IMR-90 (cell line): ENCODE data around the gene CD99. TPM values are rescaled to one million over a fixed set of nuclear protein-coding genes. Genes with fewer than 3 reads are reported as not detected.

Experiments used
- ATAC-seq: fragments of 200-7000 bp; cut with Tn5 transposase; 2 replicates; pipeline ENCODE4 v1.9.1; 2020; ENCODE audit warnings: low read depth, mild to moderate bottlenecking, moderate library complexity
- BruUV-seq: library from RNA; stranded (reverse); fragments of 400-500 nt; replicated peaks from 2 replicates; lab custom pipeline; 2021; lab: Mats Ljungman, UMichigan
- CTCF ChIA-PET: fragments of 300-600 bp; formaldehyde crosslinking; extraction: SDS; loops from one replicate; lab custom pipeline; 2021; ENCODE audit warnings: antibody characterized with exemption; lab: Yijun Ruan, JAX
- POLR2A ChIA-PET: fragments of 300-600 bp; sonication (Branson Sonifier 250); formaldehyde crosslinking; loops from one replicate; lab custom pipeline; 2022; ENCODE audit warnings: antibody characterized with exemption; ENCODE audit not compliant: unreplicated experiment; lab: Charles Lee
- DNase-seq: peaks from one replicate; pipeline ENCODE4 v3.0.0; 2013
- H2AFZ ChIP-seq: replicated peaks from 2 replicates; pipeline ENCODE3; 2013; ENCODE audit warnings: low read length, mild to moderate bottlenecking; ENCODE audit not compliant: poor library complexity
- H2AK5ac ChIP-seq: 2 replicates; pipeline ENCODE4 v1.6.1; 2013; ENCODE audit warnings: low read depth, low read length, inconsistent platforms
- H2AK9ac ChIP-seq: replicated peaks from 2 replicates; pipeline ENCODE3; 2013; ENCODE audit warnings: mild to moderate bottlenecking, low read depth, low read length, moderate library complexity; ENCODE audit not compliant: poor library complexity
- H2BK120ac ChIP-seq: 2 replicates; pipeline ENCODE4 v1.6.1; 2013; ENCODE audit warnings: low read depth, low read length, inconsistent platforms
- H2BK15ac ChIP-seq: 3 replicates; pipeline ENCODE4 v1.6.1; 2013; ENCODE audit warnings: low read depth, low read length, inconsistent platforms
- H2BK20ac ChIP-seq: 2 replicates; pipeline ENCODE4 v1.6.1; 2013; ENCODE audit warnings: low read depth, mild to moderate bottlenecking, inconsistent platforms, low read length, moderate library complexity
- H2BK5ac ChIP-seq: 2 replicates; pipeline ENCODE4 v1.6.1; 2013; ENCODE audit warnings: mild to moderate bottlenecking, low read depth, low read length, inconsistent platforms; ENCODE audit not compliant: poor library complexity, severe bottlenecking
- H3K14ac ChIP-seq: replicated peaks from 2 replicates; pipeline ENCODE4 v1.6.1; 2013; ENCODE audit warnings: low read depth, low read length, inconsistent platforms
- H3K18ac ChIP-seq: 2 replicates; pipeline ENCODE4 v1.6.1; 2013; ENCODE audit warnings: low read depth, low read length, control low read depth
- H3K23ac ChIP-seq: 2 replicates; pipeline ENCODE4 v1.6.1; 2013; ENCODE audit warnings: low read depth, low read length, inconsistent platforms
- H3K27ac ChIP-seq: 2 replicates; pipeline ENCODE4 v1.5.1; 2013; ENCODE audit warnings: mild to moderate bottlenecking, control low read depth, low read length; ENCODE audit not compliant: insufficient read depth
- H3K27me3 ChIP-seq: 2 replicates; pipeline ENCODE4 v1.6.1; 2013; ENCODE audit warnings: low read length; ENCODE audit not compliant: control insufficient read depth, insufficient read depth
- H3K36me3 ChIP-seq: 2 replicates; pipeline ENCODE4 v1.6.1; 2013; ENCODE audit warnings: low read length, mixed read lengths; ENCODE audit not compliant: control insufficient read depth, insufficient read depth
- H3K4ac ChIP-seq: 2 replicates; pipeline ENCODE4 v1.6.1; 2013; ENCODE audit warnings: low read depth, low read length, inconsistent platforms
- H3K4me1 ChIP-seq: 2 replicates; pipeline ENCODE4 v1.6.1; 2013; ENCODE audit warnings: low read length, mixed read lengths; ENCODE audit not compliant: control insufficient read depth, insufficient read depth
- H3K4me2 ChIP-seq: 2 replicates; pipeline ENCODE4 v1.6.1; 2013; ENCODE audit warnings: low read depth, mild to moderate bottlenecking, control low read depth, low read length, moderate library complexity
- H3K4me3 ChIP-seq: 2 replicates; pipeline ENCODE4 v1.5.1; 2013; ENCODE audit warnings: low read depth, mild to moderate bottlenecking, control low read depth, low read length, moderate library complexity; ENCODE audit not compliant: insufficient read depth
- H3K56ac ChIP-seq: 2 replicates; pipeline ENCODE4 v1.6.1; 2013; ENCODE audit warnings: low read length, inconsistent platforms; ENCODE audit not compliant: insufficient read depth; ENCODE audit errors: extremely low read depth
- H3K79me1 ChIP-seq, 2 experiments: 2 replicates each; pipeline ENCODE4 v1.6.1; 2013; ENCODE audit warnings: low read length in 2 of 2, inconsistent platforms in 1 of 2, low read depth in 1 of 2
- H3K9ac ChIP-seq: 2 replicates; pipeline ENCODE4 v1.6.1; 2013; ENCODE audit warnings: low read depth, low read length, control low read depth
- H3K9me1 ChIP-seq: 2 replicates; pipeline ENCODE4 v1.6.1; 2013; ENCODE audit warnings: low read length, inconsistent platforms; ENCODE audit not compliant: insufficient read depth
- H3K9me3 ChIP-seq: 2 replicates; pipeline ENCODE4 v1.6.1; 2013; ENCODE audit warnings: low read length; ENCODE audit not compliant: control insufficient read depth, insufficient read depth
- H4K20me1 ChIP-seq: 2 replicates; pipeline ENCODE4 v1.6.1; 2013; ENCODE audit warnings: low read length, inconsistent platforms; ENCODE audit not compliant: insufficient read depth
- H4K5ac ChIP-seq: 2 replicates; pipeline ENCODE4 v1.6.1; 2013; ENCODE audit warnings: mild to moderate bottlenecking, low read depth, low read length, control low read depth
- H4K8ac ChIP-seq, 2 experiments: 2 replicates each; pipeline ENCODE4 v1.6.1; 2013; ENCODE audit warnings: low read depth in 2 of 2, low read length in 2 of 2, control low read depth in 1 of 2, inconsistent platforms in 1 of 2
- H4K91ac ChIP-seq: 2 replicates; pipeline ENCODE4 v1.6.1; 2013; ENCODE audit warnings: low read depth, low read length, inconsistent platforms; ENCODE audit not compliant: insufficient read depth
- CEBPB ChIP-seq: IDR thresholded peaks from 2 replicates; pipeline ENCODE4 v1.6.1; 2012; ENCODE audit warnings: low read depth, low read length, improper control_type of control experiment
- FOS ChIP-seq: fragments of 150-350 bp; IDR thresholded peaks from 2 replicates; pipeline ENCODE4 v1.6.1; 2016; ENCODE audit warnings: low read depth, low read length
- POLR2A ChIP-seq: IDR thresholded peaks from 2 replicates; pipeline ENCODE4 v1.6.1; 2012; ENCODE audit warnings: mild to moderate bottlenecking, low read depth, low read length
- RAD21 ChIP-seq: IDR thresholded peaks from 2 replicates; pipeline ENCODE4 v1.6.1; 2012; ENCODE audit warnings: low read length, improper control_type of control experiment
- RCOR1 ChIP-seq: IDR thresholded peaks from 2 replicates; pipeline ENCODE4 v1.6.1; 2012; ENCODE audit warnings: mild to moderate bottlenecking, low read length, improper control_type of control experiment; ENCODE audit not compliant: insufficient replicate concordance
- WGBS, 2 experiments: methylation state at CpG; one replicate each; pipeline versions ENCODE4 v1.1.5 to v1.1.7; 2013; ENCODE audit warnings: missing lambda C conversion rate in 2 of 2; ENCODE audit not compliant: insufficient read length in 1 of 2; ENCODE audit errors: extremely low coverage in 2 of 2; 5-methylcytosine and 5-hydroxymethylcytosine counted together
- dilution Hi-C: fragments of 300-500 bp; cut with HindIII; formaldehyde crosslinking; loops from one replicate; pipeline ENCODE4 v1.14.3; 2018; ENCODE audit warnings: low sequenced_read_pairs; ENCODE audit not compliant: unreplicated experiment
- in situ Hi-C: fragments of 300-500 bp; cut with MboI; formaldehyde crosslinking; loops from 3 replicates; pipeline ENCODE4 v1.14.3; 2019; ENCODE audit warnings: low sequenced_read_pairs, inconsistent platforms, mixed read lengths
- intact Hi-C: fragments of 100-400 bp; cut with micrococcal nuclease; formaldehyde crosslinking; loops from 2 replicates; pipeline ENCODE4 v1.10.0; 2022
- polyA plus RNA-seq, 3 experiments: library from polyadenylated mRNA; depleted of rRNA; stranded (reverse); fragments of >200 nt; gene quantifications; 2 replicates each; pipeline ENCODE4 v1.2.3, GENCODE V29; 2012; ENCODE audit warnings: low replicate concordance in 1 of 3
- total RNA-seq: library from RNA; depleted of rRNA; stranded (reverse); fragments of >200 nt; gene quantifications from 2 replicates; pipeline ENCODE4 v1.2.3, GENCODE V29; 2012

Gene CD99
- total and polyA plus RNA-seq, 2 of the 4 experiments (the other 2 are of a cell fraction): 102 to 369 TPM

DNA sequence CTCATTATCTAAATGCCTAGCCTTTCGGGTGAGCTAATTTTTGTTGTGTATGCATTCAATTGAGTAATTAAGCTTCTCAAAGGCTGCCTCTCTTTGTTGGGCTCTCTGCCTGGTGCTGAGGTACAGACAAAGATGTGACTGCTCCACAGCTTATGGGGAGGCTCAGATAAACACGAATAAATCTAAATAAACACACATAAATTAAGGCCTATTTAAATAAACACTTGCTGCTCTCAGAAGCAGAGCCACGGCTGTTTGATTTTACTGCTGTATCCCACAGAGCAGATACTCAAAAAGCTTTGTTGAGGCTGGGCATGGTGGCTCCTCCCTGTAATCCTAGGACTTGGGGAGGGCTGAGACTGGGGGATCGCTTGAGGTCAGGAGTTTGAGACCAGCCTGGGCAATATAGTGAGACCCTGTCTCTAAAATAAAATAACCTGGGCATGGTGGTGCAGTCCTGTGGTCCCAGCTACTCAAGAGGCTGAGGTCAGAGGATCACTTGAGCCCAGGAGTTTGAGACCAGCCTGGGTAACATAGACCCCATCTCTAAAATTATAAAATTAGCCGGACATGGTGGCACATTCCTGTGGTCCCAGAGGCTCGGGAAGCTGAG, 8.4 kb upstream of the CD99 start:
- Histone ChIP-seq H3K18ac (no peak overlapping the region), H4K5ac (no peak overlapping the region), H2BK5ac (no peak overlapping the region), H3K9me1 (peaks cover 4% of the 10 kb centered on the region; the same call in 1 of the 2 replicates), H3K4me3 (no peak overlapping the region), H2BK20ac (no peak overlapping the region), H3K56ac (no peak overlapping the region), H2AK9ac (no peak overlapping the region), H3K9me3 (peaks cover 2% of the 10 kb centered on the region; the same call in 1 of the 2 replicates), H2AFZ (no peak overlapping the region), H3K27ac (no peak overlapping the region), H3K36me3 (no peaks in the 10 kb centered on the region), H4K8ac (no peak overlapping the region), H2BK15ac (no peak overlapping the region), H4K20me1 (peaks cover 5% of the 10 kb centered on the region; the same call in 1 of the 2 replicates), H3K4me1 (peaks cover 9% of the 10 kb centered on the region), H3K9ac (no peak overlapping the region), H4K91ac (no peak overlapping the region), H3K27me3 (peaks cover 9% of the 10 kb centered on the region; the same call in 1 of the 2 replicates), H2BK120ac (no peak overlapping the region), H3K79me1 (no peaks in the 10 kb centered on the region), H2AK5ac (no peak overlapping the region), H3K4ac (no peak overlapping the region), H3K23ac (no peak overlapping the region), H3K14ac (no peak overlapping the region), H3K4me2 (no peak overlapping the region)
- in situ Hi-C loops: no loop called here
- intact Hi-C loops: no loop called here
- BruUV-seq: no TSS peak
- DNase-seq (peak; percentile 33), ATAC-seq (peak; percentile 59)
- ChIA-PET CTCF (no interaction called here), POLR2A (no interaction called here)
- 0% methylated on average over 1 of the region's 6 CpGs; no CpG with 5 or more reads in 1 of the 2 experiments for WGBS, 2 experiments
- TF ChIP-seq RAD21 (no peak), CEBPB (no peak), RCOR1 (no peak), FOS (no peak), POLR2A (no peak)
- dilution Hi-C loops: no loop called here
